A549 (cell line): ENCODE measurements around the gene PRMT3.

ENCODE experiments used
- CBX8 ChIP-seq: fragments of 200-600 bp; sonication (generic); IDR thresholded peaks from 2 replicates; pipeline ENCODE4 v1.6.1; 2016
- CHD2 ChIP-seq: fragments of 150-350 bp; IDR thresholded peaks from 2 replicates; pipeline ENCODE4 v1.6.1; 2014; ENCODE audit warnings: low read length; ENCODE audit not compliant: partially characterized antibody
- NR3C1 ChIP-seq: fragments of >200 bp; sonication (Bioruptor Twin); formaldehyde crosslinking; IDR thresholded peaks from 3 replicates; pipeline ENCODE4 v1.6.1; 2017
- POLR2A ChIP-seq: IDR thresholded peaks from 2 replicates; pipeline ENCODE4 v1.6.1; 2012; ENCODE audit warnings: mild to moderate bottlenecking, low read length
- REST ChIP-seq: fragments of 200-600 bp; sonication (generic); IDR thresholded peaks from 2 replicates; pipeline ENCODE4 v1.6.1; 2016; ENCODE audit warnings: antibody characterized with exemption, mild to moderate bottlenecking, moderate library complexity
- RNF2 ChIP-seq: fragments of 200-600 bp; sonication (generic); IDR thresholded peaks from 2 replicates; pipeline ENCODE4 v1.6.1; 2016; ENCODE audit warnings: low read depth, mild to moderate bottlenecking, antibody characterized with exemption, moderate library complexity, borderline replicate concordance
- SMC3 ChIP-seq: fragments of >200 bp; sonication (Bioruptor Twin); formaldehyde crosslinking; IDR thresholded peaks from 3 replicates; pipeline ENCODE4 v1.6.1; 2018; ENCODE audit warnings: inconsistent platforms
- TF ChIP-seq, protein P1 (sequence below): fragments of >200 bp; sonication (Bioruptor Twin); formaldehyde crosslinking; IDR thresholded peaks from 3 replicates; pipeline ENCODE4 v1.5.1; 2016
- TF ChIP-seq, protein P2 (sequence below): IDR thresholded peaks from 2 replicates; pipeline ENCODE4 v1.6.1; 2012

DNA sequence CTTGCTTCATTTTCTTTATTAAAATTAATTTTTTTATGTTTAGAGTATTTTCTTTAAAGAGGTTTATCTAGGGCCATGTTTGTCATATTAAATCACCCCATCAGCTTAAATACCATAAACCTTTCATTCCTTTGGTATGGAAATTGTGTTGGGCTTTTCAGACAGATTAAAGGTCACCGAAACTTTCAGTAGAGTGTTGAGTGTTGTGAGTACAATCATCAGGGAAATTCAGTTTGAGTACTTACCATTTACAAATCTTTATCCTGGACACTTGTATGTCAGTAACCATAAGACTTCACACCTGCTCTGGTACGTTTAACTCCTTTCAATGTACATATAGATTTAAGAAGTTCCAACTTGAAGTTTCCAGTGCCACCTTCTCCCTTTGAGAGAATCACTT lies 12.0 kb downstream of the PRMT3 start:
- TF ChIP-seq POLR2A (no peak), CHD2 (no peak), RNF2 (no peak), REST (no peak), SMC3 (no peak), NR3C1 (no peak), CBX8 (no peak)
- TF ChIP-seq, protein P1, sequence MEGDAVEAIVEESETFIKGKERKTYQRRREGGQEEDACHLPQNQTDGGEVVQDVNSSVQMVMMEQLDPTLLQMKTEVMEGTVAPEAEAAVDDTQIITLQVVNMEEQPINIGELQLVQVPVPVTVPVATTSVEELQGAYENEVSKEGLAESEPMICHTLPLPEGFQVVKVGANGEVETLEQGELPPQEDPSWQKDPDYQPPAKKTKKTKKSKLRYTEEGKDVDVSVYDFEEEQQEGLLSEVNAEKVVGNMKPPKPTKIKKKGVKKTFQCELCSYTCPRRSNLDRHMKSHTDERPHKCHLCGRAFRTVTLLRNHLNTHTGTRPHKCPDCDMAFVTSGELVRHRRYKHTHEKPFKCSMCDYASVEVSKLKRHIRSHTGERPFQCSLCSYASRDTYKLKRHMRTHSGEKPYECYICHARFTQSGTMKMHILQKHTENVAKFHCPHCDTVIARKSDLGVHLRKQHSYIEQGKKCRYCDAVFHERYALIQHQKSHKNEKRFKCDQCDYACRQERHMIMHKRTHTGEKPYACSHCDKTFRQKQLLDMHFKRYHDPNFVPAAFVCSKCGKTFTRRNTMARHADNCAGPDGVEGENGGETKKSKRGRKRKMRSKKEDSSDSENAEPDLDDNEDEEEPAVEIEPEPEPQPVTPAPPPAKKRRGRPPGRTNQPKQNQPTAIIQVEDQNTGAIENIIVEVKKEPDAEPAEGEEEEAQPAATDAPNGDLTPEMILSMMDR: no peak
- TF ChIP-seq, protein P2, sequence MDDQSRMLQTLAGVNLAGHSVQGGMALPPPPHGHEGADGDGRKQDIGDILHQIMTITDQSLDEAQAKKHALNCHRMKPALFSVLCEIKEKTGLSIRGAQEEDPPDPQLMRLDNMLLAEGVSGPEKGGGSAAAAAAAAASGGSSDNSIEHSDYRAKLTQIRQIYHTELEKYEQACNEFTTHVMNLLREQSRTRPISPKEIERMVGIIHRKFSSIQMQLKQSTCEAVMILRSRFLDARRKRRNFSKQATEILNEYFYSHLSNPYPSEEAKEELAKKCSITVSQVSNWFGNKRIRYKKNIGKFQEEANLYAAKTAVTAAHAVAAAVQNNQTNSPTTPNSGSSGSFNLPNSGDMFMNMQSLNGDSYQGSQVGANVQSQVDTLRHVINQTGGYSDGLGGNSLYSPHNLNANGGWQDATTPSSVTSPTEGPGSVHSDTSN: no peak
